HG03575 (cell line): ENCODE data around the gene DNAH10.
"Not testable (repeated sequence)": the region's sequence is repeated elsewhere in the genome, so short reads cannot be mapped to it uniquely, and the experiment has no call there.

ENCODE experiments used
- ATAC-seq: cut with Tn5 transposase; IDR thresholded peaks from one replicate; pipeline ENCODE4 v1.9.1; 2021; ENCODE audit not compliant: unreplicated experiment, insufficient number of reproducible peaks, low FRiP score; ENCODE audit errors: extremely low read depth

DNAH10 gene

GRCh38 chr12:123787466-123787865 lies 25.4 kb downstream of the DNAH10 start:
- ATAC-seq = no peak

GRCh38 chr12:123788541-123788940 lies 26.4 kb downstream of the DNAH10 start:
- no peak for ATAC-seq

- not testable (repeated sequence) for ATAC-seq
Measured at GRCh38 chr12:123789422-123789821, 27.3 kb downstream of the DNAH10 start.

GRCh38 chr12:123790905-123791467 lies 28.9 kb downstream of the DNAH10 start:
- ATAC-seq = no peak

- no peak for ATAC-seq
Measured at GRCh38 chr12:123794027-123794426, 31.9 kb downstream of the DNAH10 start.

- ATAC-seq = no peak
Measured at GRCh38 chr12:123798518-123798917, 36.4 kb downstream of the DNAH10 start.

- no peak for ATAC-seq
Measured at GRCh38 chr12:123799227-123799626, 37.1 kb downstream of the DNAH10 start.

- ATAC-seq = no peak
Measured at GRCh38 chr12:123801573-123802178, 39.6 kb downstream of the DNAH10 start.

GRCh38 chr12:123805173-123805572 lies 43.1 kb downstream of the DNAH10 start:
- no peak for ATAC-seq

GRCh38 chr12:123807002-123807401 lies 44.9 kb downstream of the DNAH10 start:
- ATAC-seq = no peak

GRCh38 chr12:123807670-123808069 lies 45.6 kb downstream of the DNAH10 start:
- ATAC-seq = no peak

GRCh38 chr12:123808167-123808566 lies 46.1 kb downstream of the DNAH10 start:
- ATAC-seq = no peak

GRCh38 chr12:123813349-123813748 lies 51.2 kb downstream of the DNAH10 start:
- ATAC-seq = no peak

- no peak for ATAC-seq
Measured at GRCh38 chr12:123815968-123816367, 53.9 kb downstream of the DNAH10 start.

GRCh38 chr12:123816896-123817537 lies 54.9 kb downstream of the DNAH10 start:
- no peak for ATAC-seq

GRCh38 chr12:123822804-123823203 lies 60.7 kb downstream of the DNAH10 start:
- no peak for ATAC-seq

- ATAC-seq = no peak
Measured at GRCh38 chr12:123828120-123828519, 66.0 kb downstream of the DNAH10 start.

GRCh38 chr12:123828854-123829547 lies 66.9 kb downstream of the DNAH10 start:
- ATAC-seq = no peak

- no peak for ATAC-seq
Measured at GRCh38 chr12:123829561-123829960, 67.5 kb downstream of the DNAH10 start.

- no peak for ATAC-seq
Measured at GRCh38 chr12:123830675-123831074, 68.6 kb downstream of the DNAH10 start.
